HG03469 (cell line): ENCODE measurements around the gene SLC2A9.
"Not testable (repeated sequence)": the region's sequence is repeated elsewhere in the genome, so short reads cannot be mapped to it uniquely, and the experiment has no call there.

Experiments
- ATAC-seq: cut with Tn5 transposase; IDR thresholded peaks from one replicate; pipeline ENCODE4 v1.9.1; 2021; ENCODE audit warnings: mild to moderate bottlenecking, moderate library complexity, moderate number of reproducible peaks; ENCODE audit not compliant: unreplicated experiment

Gene SLC2A9

GRCh38 chr4:9933956-9934355 is 87.3 kb downstream of the SLC2A9 start:
- no peak for ATAC-seq

DNA sequence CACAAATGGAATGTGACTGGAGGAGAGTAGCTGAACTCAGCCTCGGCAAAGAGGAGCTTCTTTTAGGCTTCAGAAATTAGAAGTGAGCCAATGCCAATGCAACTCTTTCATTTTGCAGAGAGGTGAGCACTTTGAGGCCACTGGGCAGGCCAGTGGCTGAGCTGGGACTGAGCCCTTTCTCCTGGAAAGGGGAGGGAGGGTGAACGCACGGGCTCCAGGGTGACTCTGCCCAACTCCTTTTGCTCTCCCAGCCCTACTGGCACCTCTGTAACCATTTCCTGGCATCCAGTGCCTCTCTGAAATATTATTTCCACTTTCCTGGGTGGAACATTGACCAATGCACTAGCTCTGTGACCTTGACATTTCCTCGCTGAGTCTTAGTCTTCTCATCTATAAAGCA is 88.1 kb downstream of the SLC2A9 start:
- no peak for ATAC-seq

GRCh38 chr4:9932771-9933170 is 88.5 kb downstream of the SLC2A9 start:
- no peak for ATAC-seq

- no peak for ATAC-seq
Observed at GRCh38 chr4:9931146-9931545, 90.2 kb downstream of the SLC2A9 start.

- ATAC-seq: no peak
Observed at GRCh38 chr4:9929111-9929510, 92.2 kb downstream of the SLC2A9 start.

- ATAC-seq: no peak
Observed at GRCh38 chr4:9927341-9928007, 93.8 kb downstream of the SLC2A9 start.

DNA sequence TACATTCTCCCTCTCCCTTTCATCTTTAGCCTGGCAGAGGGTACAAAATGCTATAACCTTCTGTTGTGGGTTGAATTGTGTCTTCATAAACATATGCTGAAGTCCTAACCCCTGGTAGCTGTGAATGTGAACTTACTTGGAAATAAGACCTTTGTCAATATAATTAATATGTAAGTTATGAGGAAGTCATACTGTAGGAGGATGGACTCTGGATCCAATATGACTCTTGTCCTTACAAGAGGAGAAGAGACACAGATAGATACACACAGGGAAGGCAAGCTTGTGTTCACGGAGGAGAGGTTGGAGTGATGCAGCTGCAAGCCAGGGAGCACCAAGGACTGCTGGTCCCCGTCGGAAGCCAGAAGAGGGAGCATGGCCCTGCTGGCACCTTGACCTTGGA is 94.7 kb downstream of the SLC2A9 start:
- ATAC-seq: no peak

DNA sequence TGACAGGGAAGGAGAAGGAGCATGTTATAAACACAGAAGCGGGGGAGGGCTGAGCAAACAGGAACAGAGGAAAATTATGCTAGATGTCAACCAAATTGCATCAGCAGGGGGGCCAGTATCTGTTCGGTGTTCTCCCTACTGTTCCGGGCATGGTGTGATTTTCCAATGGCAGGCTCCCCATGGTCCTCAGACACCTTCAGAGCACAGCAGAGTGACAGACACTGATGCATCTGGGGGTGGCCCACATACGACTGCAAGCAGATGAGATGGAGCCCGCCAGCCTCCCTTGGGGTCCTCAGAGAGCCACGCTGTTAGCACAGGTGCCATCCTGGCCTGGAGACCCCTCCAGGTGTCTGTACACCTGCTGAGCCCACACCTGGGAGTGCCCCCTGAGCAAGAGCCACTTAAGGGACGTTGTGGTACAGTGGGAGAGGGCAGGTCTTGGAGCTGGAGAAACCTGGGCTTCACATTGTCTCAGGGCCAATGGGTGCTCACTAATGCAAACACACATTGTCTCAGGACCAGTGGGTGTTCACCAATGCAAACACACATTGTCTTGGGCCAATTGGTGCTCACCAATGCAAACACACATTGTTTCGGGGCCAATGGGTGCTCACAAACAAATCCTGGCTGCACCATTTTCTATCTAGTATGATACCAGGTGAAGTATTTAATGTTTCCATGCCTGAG is 95.4 kb downstream of the SLC2A9 start:
- no peak for ATAC-seq

- ATAC-seq: no peak
Observed at GRCh38 chr4:9924750-9925149, 96.5 kb downstream of the SLC2A9 start.

DNA sequence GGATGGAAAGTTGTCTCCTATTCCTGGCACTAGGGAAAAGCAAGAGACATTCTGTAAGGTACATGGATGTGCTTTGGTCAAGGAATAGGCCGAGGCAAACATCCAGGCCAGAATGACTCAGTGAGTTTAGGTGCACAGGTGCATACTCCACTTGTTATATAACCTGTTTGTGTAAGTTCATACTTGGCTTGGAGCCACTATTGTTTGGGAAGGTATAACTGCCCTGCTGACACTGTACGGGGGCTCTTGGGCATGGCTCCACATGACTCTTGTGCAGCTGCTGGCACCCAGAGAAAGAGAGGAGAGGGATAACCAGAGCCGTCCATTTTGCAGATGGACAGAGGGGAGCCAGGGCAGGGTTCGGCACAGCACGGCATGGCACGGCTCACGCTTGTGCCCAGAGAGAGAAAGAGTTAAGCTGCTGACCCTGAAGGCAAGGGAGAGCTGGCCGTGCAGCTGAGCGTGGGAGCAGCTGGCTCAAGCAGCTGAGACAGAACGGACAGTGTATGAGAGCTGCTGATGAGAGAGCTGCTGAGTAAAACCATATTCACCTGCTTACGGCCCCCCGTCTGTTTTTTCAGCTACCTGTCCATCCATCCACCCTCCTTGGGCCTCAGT is 98.0 kb downstream of the SLC2A9 start:
- ATAC-seq: no peak

GRCh38 chr4:9921326-9921725 is 100.0 kb downstream of the SLC2A9 start:
- no peak for ATAC-seq

- ATAC-seq: no peak
Observed at GRCh38 chr4:9920029-9920428, 101.3 kb downstream of the SLC2A9 start.

DNA sequence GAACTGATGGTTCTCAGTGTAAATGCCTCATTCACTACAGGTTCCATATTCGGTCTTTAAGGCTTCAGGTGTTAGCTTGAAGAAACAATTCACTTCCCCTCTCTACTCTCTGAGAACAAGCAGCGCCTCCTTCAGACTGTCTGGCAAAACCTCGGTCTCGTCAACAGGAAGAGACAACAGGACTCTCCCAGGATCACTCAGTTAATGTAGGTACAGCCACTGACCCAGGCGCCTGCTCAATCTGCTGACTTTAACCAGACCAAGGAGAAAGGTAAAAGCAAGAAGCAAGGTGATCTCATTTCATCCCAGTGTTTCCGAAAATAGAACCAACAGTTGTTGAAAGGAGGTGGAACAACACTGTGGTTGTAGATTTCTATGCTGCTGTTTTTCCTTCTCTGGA is 102.2 kb downstream of the SLC2A9 start:
- ATAC-seq: no peak

- no peak for ATAC-seq
Observed at GRCh38 chr4:9918484-9918883, 102.8 kb downstream of the SLC2A9 start.

- no peak for ATAC-seq
Observed at GRCh38 chr4:9916937-9917336, 104.4 kb downstream of the SLC2A9 start.

- no peak for ATAC-seq
Observed at GRCh38 chr4:9916346-9916745, 105.0 kb downstream of the SLC2A9 start.

- no peak for ATAC-seq
Observed at GRCh38 chr4:9913846-9914245, 107.5 kb downstream of the SLC2A9 start.

DNA sequence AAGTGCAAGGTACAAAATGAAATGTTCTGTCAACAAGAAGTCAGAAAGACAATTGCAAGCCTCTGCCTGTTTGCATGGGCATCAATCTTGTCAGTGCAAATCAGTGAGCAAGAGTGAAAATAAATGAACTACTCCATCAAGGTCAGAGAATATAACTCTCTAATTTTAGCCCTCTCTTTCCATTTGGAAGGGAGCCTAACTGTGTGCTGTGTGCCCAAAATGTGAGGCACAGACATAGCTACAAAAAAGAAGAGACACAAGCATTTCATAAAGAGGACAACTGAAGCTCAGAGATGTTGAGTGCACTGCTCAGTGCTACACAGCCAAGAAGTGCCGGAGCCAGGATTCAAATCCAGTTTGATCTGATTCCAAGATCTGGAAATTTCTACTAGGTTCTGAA is 114.3 kb downstream of the SLC2A9 start:
- ATAC-seq: no peak

GRCh38 chr4:9904976-9905587 is 116.2 kb downstream of the SLC2A9 start:
- no peak for ATAC-seq

DNA sequence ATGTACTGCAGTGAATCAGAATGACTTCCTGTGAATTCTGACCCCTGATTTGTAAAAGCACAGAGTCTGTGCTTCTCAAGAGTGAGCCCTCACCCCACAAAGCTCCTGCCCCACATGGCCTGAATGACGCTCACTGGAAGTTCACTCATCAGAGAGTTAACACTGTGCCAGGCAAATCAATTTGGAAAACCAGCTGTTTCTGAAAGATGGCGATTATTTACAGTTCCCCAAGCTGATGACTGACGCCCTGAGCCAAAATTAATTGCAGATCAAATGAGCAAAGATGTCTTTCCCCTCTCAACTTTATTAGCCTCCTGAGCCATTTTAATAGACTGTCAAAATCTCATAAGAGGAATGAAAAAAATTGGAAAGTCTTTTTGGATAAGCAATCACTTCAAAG is 118.0 kb downstream of the SLC2A9 start:
- ATAC-seq: no peak

DNA sequence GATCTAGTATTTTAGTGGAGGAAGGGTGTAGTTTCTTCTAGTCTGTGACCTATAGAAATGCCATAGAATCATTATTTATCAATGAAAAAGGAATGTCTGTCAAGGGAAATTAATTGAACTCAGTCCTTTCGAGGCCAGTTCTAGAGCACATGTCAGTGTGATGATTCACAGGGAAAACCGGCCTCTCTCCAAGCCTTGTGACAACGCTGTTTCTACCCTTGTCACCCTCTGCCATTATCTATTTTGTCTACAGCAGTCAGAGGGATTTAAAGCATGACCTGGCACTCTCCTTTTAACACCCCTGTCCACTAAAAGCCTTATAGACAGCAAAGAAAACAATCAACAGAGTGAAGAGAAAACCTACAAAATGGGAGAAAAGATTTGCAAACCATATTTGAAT is 120.0 kb downstream of the SLC2A9 start:
- ATAC-seq: no peak

- ATAC-seq: not testable (repeated sequence)
Observed at GRCh38 chr4:9900633-9901032, 120.7 kb downstream of the SLC2A9 start.
